CD4-positive, alpha-beta memory T cell (primary cell): Measurements from ENCODE around the gene CPE. TPM values are rescaled to one million over a fixed set of nuclear protein-coding genes. Genes with fewer than 3 reads are reported as not detected.

Source experiments
- CTCF ChIA-PET: fragments of 350-600 bp; sonication (Branson Sonifier 250); formaldehyde crosslinking; loops from one replicate; lab custom pipeline; 2021; ENCODE audit warnings: inconsistent platforms; ENCODE audit not compliant: partially characterized antibody; lab: Charles Lee
- POLR2A ChIA-PET: fragments of 350-600 bp; sonication (Branson Sonifier 250); formaldehyde crosslinking; loops from one replicate; lab custom pipeline; 2021; ENCODE audit not compliant: partially characterized antibody; lab: Charles Lee
- DNase-seq, 5 donors: peaks; one replicate each; pipeline versions ENCODE4 v3.0.0 to v3.0.0-alpha.2; 2020 to 2022; ENCODE audit warnings: mixed read lengths in 1 of 5
- H3K27ac ChIP-seq: one replicate; pipeline ENCODE4 v1.7.0; 2013; ENCODE audit warnings: low read depth, low read length
- H3K27me3 ChIP-seq: 2 replicates; pipeline ENCODE4 v1.7.0; 2013; ENCODE audit warnings: mild to moderate bottlenecking, low read length, moderate library complexity; ENCODE audit not compliant: insufficient read depth
- H3K36me3 ChIP-seq: 2 replicates; pipeline ENCODE4 v1.7.0; 2013; ENCODE audit warnings: mild to moderate bottlenecking, low read length, moderate library complexity; ENCODE audit not compliant: insufficient read depth
- H3K4me1 ChIP-seq: 2 replicates; pipeline ENCODE4 v1.7.0; 2013; ENCODE audit warnings: mild to moderate bottlenecking, low read length, moderate library complexity; ENCODE audit not compliant: insufficient read depth
- H3K4me3 ChIP-seq, 2 donors: one replicate each; pipeline ENCODE4 v1.7.0; 2013; ENCODE audit warnings: low read length in 2 of 2, mild to moderate bottlenecking in 1 of 2
- H3K9me3 ChIP-seq, 2 donors: one replicate each; pipeline ENCODE4 v1.7.0; 2013; ENCODE audit warnings: low read length in 2 of 2, control low read depth in 1 of 2; ENCODE audit not compliant: control insufficient read depth in 1 of 2
- H3K27ac Mint-ChIP-seq, 7 donors: one replicate each; pipeline ENCODE4 v1.8.0; 2020 to 2021; ENCODE audit warnings: mixed read lengths in 7 of 7, mild to moderate bottlenecking in 6 of 7, inconsistent platforms in 3 of 7, moderate library complexity in 3 of 7
- H3K27me3 Mint-ChIP-seq, 2 donors: one replicate each; pipeline ENCODE4 v1.8.0; 2020 to 2021; ENCODE audit warnings: mixed read lengths in 2 of 2
- H3K36me3 Mint-ChIP-seq, 2 donors: one replicate each; pipeline ENCODE4 v1.8.0; 2020 to 2021; ENCODE audit warnings: mixed read lengths in 2 of 2, inconsistent platforms in 1 of 2, mild to moderate bottlenecking in 1 of 2
- H3K4me1 Mint-ChIP-seq, 4 donors: one replicate each; pipeline ENCODE4 v1.8.0; 2020 to 2021; ENCODE audit warnings: mixed read lengths in 4 of 4, mild to moderate bottlenecking in 1 of 4
- H3K4me3 Mint-ChIP-seq, 8 donors: one replicate each; pipeline ENCODE4 v1.8.0; 2020 to 2021; ENCODE audit warnings: mixed read lengths in 8 of 8, mild to moderate bottlenecking in 7 of 8, moderate library complexity in 6 of 8, inconsistent platforms in 3 of 8
- H3K9me3 Mint-ChIP-seq, 8 donors: one replicate each; pipeline ENCODE4 v1.8.0; 2020 to 2021; ENCODE audit warnings: mixed read lengths in 8 of 8, mild to moderate bottlenecking in 5 of 8, inconsistent platforms in 3 of 8, moderate library complexity in 1 of 8
- intact Hi-C: fragments of 100-400 bp; cut with micrococcal nuclease; formaldehyde crosslinking; loops from one replicate; pipeline ENCODE4 v1.15.1; 2023
- microRNA-seq: library from miRNA; unstranded; fragments of <30 nt; microRNA quantifications from one replicate; pipeline ENCODE4 v1.2.0, GENCODE V29; 2021; ENCODE audit warnings: borderline replicate concordance, borderline number of aligned reads, borderline microRNAs expressed, mixed read lengths
- polyA plus RNA-seq, 2 donors: library from polyadenylated mRNA; unstranded; fragments of 300-500 nt; fragmentation: Illumina TruSeq; gene quantifications; one replicate each; pipeline ENCODE4 v1.2.3, GENCODE V29; 2021
- total RNA-seq, 2 experiments: library from RNA; stranded (reverse); gene quantifications; one replicate each; pipeline ENCODE4 v1.2.3, GENCODE V29; 2021

The CPE gene
- total and polyA plus RNA-seq, 4 experiments from 2014 or later = not detected

DNA sequence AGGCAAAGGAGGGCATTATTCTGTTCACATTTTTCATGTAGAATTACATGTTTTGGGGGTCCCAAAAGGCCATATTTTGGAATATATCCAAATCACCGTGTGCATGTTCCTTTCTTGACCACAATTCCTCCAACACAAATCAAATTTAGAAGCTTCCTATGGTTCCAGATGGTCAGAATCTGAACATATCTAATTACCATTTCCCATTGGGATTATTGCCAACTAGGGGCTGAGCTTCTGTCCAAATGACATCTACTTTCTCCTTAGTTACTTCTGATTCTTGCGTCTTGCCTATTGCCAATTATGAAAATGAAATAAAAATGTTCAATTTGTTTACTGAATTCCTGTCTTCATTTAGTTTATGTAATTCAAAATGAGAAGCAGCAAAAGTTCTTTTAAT is 163.7 kb downstream of the CPE start:
- no peaks in the 10 kb centered on the region for H3K36me3 ChIP-seq
- no peaks in the 10 kb centered on the region for H3K9me3 ChIP-seq
- Mint-ChIP-seq H3K4me1 (peaks cover 3 to 9% (median 6%) of the 10 kb centered on the region in 4 donors), H3K4me3 (no peak overlapping the region), H3K9me3 (no peaks in the 10 kb centered on the region), H3K27ac (no peak overlapping the region), H3K27me3 (peaks cover 0 to 4% of the 10 kb centered on the region in 2 donors), H3K36me3 (no peaks in the 10 kb centered on the region)
- no peak for DNase-seq
- no peak overlapping the region for H3K4me3 ChIP-seq
- ChIA-PET POLR2A (no interaction called here), CTCF (interaction anchor here (0.6 to 1.8 kb wide), 5 partner anchors 9 to 49 kb away, joined by 3 to 7 read pairs (median 4); no protein-coding TSS in a partner anchor)
- H3K4me1 ChIP-seq = no peaks in the 10 kb centered on the region
- H3K27ac ChIP-seq = no peak overlapping the region
- intact Hi-C loops = no loop called here
- no peaks in the 10 kb centered on the region for H3K27me3 ChIP-seq

Small RNAs within 50 kb of the gene (microRNA-seq; reads per million reads assigned to microRNA genes)
- not detected for gene MIR578

Other genes with a start within 250 kb of the CPE start
- gene KLHL2, start 171.4 kb upstream of the CPE start, total RNA-seq = 10 to 100 TPM; 18.4 to 19.3 TPM
- gene KLHL2, start 171.4 kb upstream of the CPE start, polyA plus RNA-seq = 1 to 10 TPM; 2.1 to 8.2 TPM
- gene MSMO1, start 51.3 kb upstream of the CPE start, total RNA-seq = 10 to 100 TPM; 24.4 to 24.8 TPM
- 10 to 100 TPM; 28.5 to 34.0 TPM for gene MSMO1, start 51.3 kb upstream of the CPE start, polyA plus RNA-seq